Nephron progenitor cell (in vitro differentiated cells): Measurements from ENCODE around the gene GRIA1.

Experiments
- DNase-seq: peaks from one replicate; pipeline ENCODE4 v3.0.0; 2021
- H3K27ac Mint-ChIP-seq: 2 replicates; pipeline ENCODE4 v1.8.0; 2021; ENCODE audit warnings: mild to moderate bottlenecking, moderate library complexity, mixed read lengths
- H3K27me3 Mint-ChIP-seq: 2 replicates; pipeline ENCODE4 v1.8.0; 2021; ENCODE audit warnings: mild to moderate bottlenecking, low read depth, mixed read lengths; ENCODE audit not compliant: poor library complexity
- H3K36me3 Mint-ChIP-seq: 2 replicates; pipeline ENCODE4 v1.8.0; 2021; ENCODE audit warnings: low read depth, mixed read lengths
- H3K4me1 Mint-ChIP-seq: 2 replicates; pipeline ENCODE4 v1.8.0; 2021; ENCODE audit warnings: mixed read lengths
- H3K4me3 Mint-ChIP-seq: 2 replicates; pipeline ENCODE4 v1.8.0; 2021; ENCODE audit warnings: mild to moderate bottlenecking, moderate library complexity, mixed read lengths
- H3K9me3 Mint-ChIP-seq: 2 replicates; pipeline ENCODE4 v1.8.0; 2021; ENCODE audit warnings: mild to moderate bottlenecking, moderate library complexity, mixed read lengths
- CTCF ChIP-seq: fragments of 200-600 bp; sonication (generic); IDR thresholded peaks from 2 replicates; pipeline ENCODE4 v1.5.0; 2021; ENCODE audit warnings: antibody characterized with exemption

Gene GRIA1

GRCh38 chr5:153799466-153799865 is 309.0 kb downstream of the GRIA1 start:
- TF ChIP-seq CTCF: no peak
- H3K4me1 Mint-ChIP-seq: peaks cover 16% of the 10 kb centered on the region
- peaks cover 5% of the 10 kb centered on the region for H3K36me3 Mint-ChIP-seq
- H3K9me3 Mint-ChIP-seq: no peaks in the 10 kb centered on the region
- no peak overlapping the region for H3K27ac Mint-ChIP-seq
- peaks cover 3% of the 10 kb centered on the region for H3K27me3 Mint-ChIP-seq
- no peak overlapping the region for H3K4me3 Mint-ChIP-seq
- DNase-seq: no peak

- no peak for TF ChIP-seq CTCF
- H3K9me3 Mint-ChIP-seq: no peaks in the 10 kb centered on the region
- H3K4me1 Mint-ChIP-seq: peaks cover 25% of the 10 kb centered on the region
- H3K4me3 Mint-ChIP-seq: no peak overlapping the region
- no peak overlapping the region for H3K27ac Mint-ChIP-seq
- H3K36me3 Mint-ChIP-seq: peaks cover 5% of the 10 kb centered on the region
- DNase-seq: no peak
- peaks cover 3% of the 10 kb centered on the region for H3K27me3 Mint-ChIP-seq
These were observed 311.8 kb downstream of the GRIA1 start for GRCh38 chr5:153802050-153802821.

- H3K36me3 Mint-ChIP-seq: peaks cover 5% of the 10 kb centered on the region
- H3K9me3 Mint-ChIP-seq: no peaks in the 10 kb centered on the region
- TF ChIP-seq CTCF: no peak
- H3K4me3 Mint-ChIP-seq: no peak overlapping the region
- H3K4me1 Mint-ChIP-seq: peaks cover 27% of the 10 kb centered on the region
- H3K27me3 Mint-ChIP-seq: peaks cover 6% of the 10 kb centered on the region
- no peak for DNase-seq
- no peak overlapping the region for H3K27ac Mint-ChIP-seq
These were observed 317.3 kb downstream of the GRIA1 start for GRCh38 chr5:153807801-153808200.

- no peak overlapping the region for H3K4me3 Mint-ChIP-seq
- H3K4me1 Mint-ChIP-seq: peaks cover 37% of the 10 kb centered on the region
- peaks cover 1% of the 10 kb centered on the region for H3K36me3 Mint-ChIP-seq
- no peak for DNase-seq
- H3K9me3 Mint-ChIP-seq: no peaks in the 10 kb centered on the region
- H3K27ac Mint-ChIP-seq: no peak overlapping the region
- peaks cover 6% of the 10 kb centered on the region for H3K27me3 Mint-ChIP-seq
- TF ChIP-seq CTCF: no peak
These were observed 318.7 kb downstream of the GRIA1 start for GRCh38 chr5:153809166-153809565.

- peaks cover 16% of the 10 kb centered on the region for H3K4me1 Mint-ChIP-seq
- no peaks in the 10 kb centered on the region for H3K9me3 Mint-ChIP-seq
- no peak for DNase-seq
- no peaks in the 10 kb centered on the region for H3K36me3 Mint-ChIP-seq
- no peak overlapping the region for H3K27ac Mint-ChIP-seq
- H3K27me3 Mint-ChIP-seq: peaks cover 13% of the 10 kb centered on the region
- no peak overlapping the region for H3K4me3 Mint-ChIP-seq
- TF ChIP-seq CTCF: no peak
These were observed 323.4 kb downstream of the GRIA1 start for GRCh38 chr5:153813901-153814300.

- no peaks in the 10 kb centered on the region for H3K9me3 Mint-ChIP-seq
- no peak overlapping the region for H3K4me3 Mint-ChIP-seq
- H3K27me3 Mint-ChIP-seq: peaks cover 10% of the 10 kb centered on the region
- DNase-seq: no peak
- peaks cover 19% of the 10 kb centered on the region for H3K4me1 Mint-ChIP-seq
- H3K27ac Mint-ChIP-seq: no peak overlapping the region
- H3K36me3 Mint-ChIP-seq: no peaks in the 10 kb centered on the region
- no peak for TF ChIP-seq CTCF
These were observed 326.4 kb downstream of the GRIA1 start for GRCh38 chr5:153816870-153817269.
